Astrocyte (in vitro differentiated cells and primary cell): Measurements from ENCODE around the gene DIAPH2. TPM values are rescaled to one million over a fixed set of nuclear protein-coding genes. Genes with fewer than 3 reads are reported as not detected.
A peak's percentile ranks its signal among the peaks of the same experiment; 100 is the strongest.

ENCODE experiments used
- DNase-seq: peaks from one replicate; pipeline ENCODE4 v3.0.0-alpha.2; 2010; ENCODE audit warnings: low read depth
- FAIRE-seq: peaks from 2 replicates; lab custom pipeline; 2011; peaks lifted over from hg19 to GRCh38; lab: Jason Lieb, UNC
- H2AFZ ChIP-seq: 2 replicates; pipeline ENCODE4 v1.6.0; 2012; ENCODE audit warnings: low read depth, low read length, inconsistent platforms
- H3K27ac ChIP-seq: 2 replicates; pipeline ENCODE4 v1.5.1; 2011; ENCODE audit warnings: low read depth, low read length, inconsistent platforms
- H3K27me3 ChIP-seq: 2 replicates; pipeline ENCODE4 v1.6.0; 2011; ENCODE audit warnings: low read length, inconsistent platforms; ENCODE audit not compliant: insufficient read depth
- H3K36me3 ChIP-seq: 2 replicates; pipeline ENCODE4 v1.5.1; 2011; ENCODE audit warnings: low read length, inconsistent platforms; ENCODE audit not compliant: insufficient read depth
- H3K4me1 ChIP-seq: 2 replicates; pipeline ENCODE4 v1.5.1; 2011; ENCODE audit warnings: low read length, inconsistent platforms; ENCODE audit not compliant: insufficient read depth
- H3K4me2 ChIP-seq: 2 replicates; pipeline ENCODE4 v1.6.0; 2012; ENCODE audit warnings: low read length, inconsistent platforms
- H3K4me3 ChIP-seq: 2 replicates; pipeline ENCODE4 v1.5.1; 2011; ENCODE audit warnings: low read depth, mild to moderate bottlenecking, low read length, inconsistent platforms; ENCODE audit not compliant: insufficient read depth
- H3K79me2 ChIP-seq: 2 replicates; pipeline ENCODE4 v1.6.0; 2012; ENCODE audit warnings: mild to moderate bottlenecking, low read length, inconsistent platforms; ENCODE audit not compliant: insufficient read depth
- H3K9ac ChIP-seq: 2 replicates; pipeline ENCODE4 v1.6.0; 2012; ENCODE audit warnings: mild to moderate bottlenecking, low read length, inconsistent platforms
- H3K9me3 ChIP-seq: 2 replicates; pipeline ENCODE4 v1.5.1; 2012; ENCODE audit warnings: low read depth, mild to moderate bottlenecking, low read length, inconsistent platforms; ENCODE audit not compliant: insufficient read depth
- H4K20me1 ChIP-seq: 2 replicates; pipeline ENCODE4 v1.6.0; 2012; ENCODE audit warnings: low read length, inconsistent platforms; ENCODE audit not compliant: insufficient read depth
- H3K27ac Mint-ChIP-seq: one replicate; pipeline ENCODE4 v1.8.0; 2021; ENCODE audit warnings: mild to moderate bottlenecking, mixed read lengths; ENCODE audit not compliant: unreplicated experiment
- H3K27me3 Mint-ChIP-seq: one replicate; pipeline ENCODE4 v1.8.0; 2021; ENCODE audit warnings: low read depth, mixed read lengths; ENCODE audit not compliant: unreplicated experiment
- H3K36me3 Mint-ChIP-seq: one replicate; pipeline ENCODE4 v1.8.0; 2021; ENCODE audit warnings: low read depth, mixed read lengths; ENCODE audit not compliant: unreplicated experiment
- H3K4me1 Mint-ChIP-seq: one replicate; pipeline ENCODE4 v1.8.0; 2021; ENCODE audit warnings: low read depth, mixed read lengths; ENCODE audit not compliant: unreplicated experiment
- H3K4me3 Mint-ChIP-seq: one replicate; pipeline ENCODE4 v1.8.0; 2021; ENCODE audit warnings: mild to moderate bottlenecking, moderate library complexity, mixed read lengths; ENCODE audit not compliant: unreplicated experiment
- H3K9me3 Mint-ChIP-seq: one replicate; pipeline ENCODE4 v1.8.0; 2021; ENCODE audit warnings: mild to moderate bottlenecking, mixed read lengths; ENCODE audit not compliant: unreplicated experiment
- CTCF ChIP-seq: IDR thresholded peaks from 2 replicates; pipeline ENCODE4 v1.5.1; 2011; ENCODE audit warnings: low read depth, mild to moderate bottlenecking, inconsistent platforms, low read length, moderate library complexity; ENCODE audit not compliant: insufficient read depth
- EZH2 ChIP-seq: IDR thresholded peaks from 2 replicates; pipeline ENCODE4 v1.6.1; 2012; ENCODE audit warnings: mild to moderate bottlenecking, low read length, inconsistent platforms; ENCODE audit not compliant: insufficient read depth
- total RNA-seq: library from RNA; stranded (reverse); gene quantifications from 2 replicates; pipeline ENCODE4 v1.2.1, GENCODE V29; 2021

The DIAPH2 gene
- total RNA-seq, 1 donor from 2014 or later: 9.8 TPM

- H3K36me3 ChIP-seq: no peaks in the 10 kb centered on the region
- no peak for DNase-seq
- no peaks in the 10 kb centered on the region for H3K4me1 ChIP-seq
- H3K4me3 Mint-ChIP-seq: no peak overlapping the region
- H3K27me3 Mint-ChIP-seq: no peaks in the 10 kb centered on the region
- H3K9me3 Mint-ChIP-seq: no peaks in the 10 kb centered on the region
- H3K4me3 ChIP-seq: no peak overlapping the region
- H3K4me2 ChIP-seq: no peak overlapping the region
- no peak overlapping the region for H2AFZ ChIP-seq
- no peaks in the 10 kb centered on the region for H3K36me3 Mint-ChIP-seq
- TF ChIP-seq EZH2: no peak
- TF ChIP-seq CTCF: no peak
- no peak overlapping the region for H3K27ac Mint-ChIP-seq
- no peak overlapping the region for H3K9ac ChIP-seq
- no peaks in the 10 kb centered on the region for H3K4me1 Mint-ChIP-seq
- no peaks in the 10 kb centered on the region for H3K9me3 ChIP-seq
- no peak for FAIRE-seq
- H3K79me2 ChIP-seq: no peaks in the 10 kb centered on the region
- H3K27me3 ChIP-seq: no peaks in the 10 kb centered on the region
- no peak overlapping the region for H3K27ac ChIP-seq
- H4K20me1 ChIP-seq: no peaks in the 10 kb centered on the region
Observed at GRCh38 chrX:97479106-97479890, 794.7 kb downstream of the DIAPH2 start.

- Mint-ChIP-seq H3K36me3 (no peaks in the 10 kb centered on the region), H3K27me3 (no peaks in the 10 kb centered on the region), H3K27ac (no peak overlapping the region), H3K4me3 (no peak overlapping the region), H3K4me1 (no peaks in the 10 kb centered on the region), H3K9me3 (no peaks in the 10 kb centered on the region)
- no peak overlapping the region for H3K4me2 ChIP-seq
- DNase-seq (no peak), FAIRE-seq (peak; percentile 52)
- no peaks in the 10 kb centered on the region for H3K27me3 ChIP-seq
- no peak overlapping the region for H2AFZ ChIP-seq
- no peaks in the 10 kb centered on the region for H3K79me2 ChIP-seq
- no peaks in the 10 kb centered on the region for H3K9me3 ChIP-seq
- no peaks in the 10 kb centered on the region for H4K20me1 ChIP-seq
- H3K36me3 ChIP-seq: no peaks in the 10 kb centered on the region
- H3K27ac ChIP-seq: no peak overlapping the region
- H3K9ac ChIP-seq: no peak overlapping the region
- no peaks in the 10 kb centered on the region for H3K4me1 ChIP-seq
- no peak overlapping the region for H3K4me3 ChIP-seq
- TF ChIP-seq EZH2 (no peak), CTCF (no peak)
Observed at GRCh38 chrX:97481228-97481627, 796.6 kb downstream of the DIAPH2 start.

GRCh38 chrX:97482666-97483300 is 798.1 kb downstream of the DIAPH2 start:
- Histone ChIP-seq H3K4me1 (no peaks in the 10 kb centered on the region), H3K27ac (no peak overlapping the region), H4K20me1 (no peaks in the 10 kb centered on the region), H3K9me3 (no peaks in the 10 kb centered on the region), H3K79me2 (no peaks in the 10 kb centered on the region), H3K27me3 (no peaks in the 10 kb centered on the region), H3K4me3 (no peak overlapping the region), H3K36me3 (no peaks in the 10 kb centered on the region), H3K9ac (no peak overlapping the region), H2AFZ (no peak overlapping the region), H3K4me2 (no peak overlapping the region)
- no peak for DNase-seq
- no peak for TF ChIP-seq EZH2
- no peak for TF ChIP-seq CTCF
- peak; percentile 26 for FAIRE-seq
- Mint-ChIP-seq H3K27ac (no peak overlapping the region), H3K4me3 (no peak overlapping the region), H3K4me1 (no peaks in the 10 kb centered on the region), H3K27me3 (no peaks in the 10 kb centered on the region), H3K9me3 (no peaks in the 10 kb centered on the region), H3K36me3 (no peaks in the 10 kb centered on the region)
